Caco-2 (cell line): ENCODE measurements around the gene MACROD2. TPM values are rescaled to one million over a fixed set of nuclear protein-coding genes. Genes with fewer than 3 reads are reported as not detected.

Experiments used
- BruUV-seq: library from RNA; stranded (reverse); fragments of 400-500 nt; replicated peaks from 2 replicates; lab custom pipeline; 2021; lab: Mats Ljungman, UMichigan
- CTCF ChIA-PET: fragments of 300-600 bp; sonication (Branson Sonifier 250); formaldehyde crosslinking; loops from one replicate; lab custom pipeline; 2022; ENCODE audit warnings: antibody characterized with exemption; lab: Charles Lee
- POLR2A ChIA-PET: fragments of 300-600 bp; sonication (Branson Sonifier 250); formaldehyde crosslinking; loops from one replicate; lab custom pipeline; 2022; ENCODE audit warnings: antibody characterized with exemption; lab: Charles Lee
- DNase-seq, 2 experiments: peaks; one replicate each; pipeline versions ENCODE4 v3.0.0 to v3.0.0-alpha.2; 2020 to 2022
- H3K27me3 ChIP-seq: replicated peaks from 2 replicates; pipeline ENCODE4 v1.6.0; 2011; ENCODE audit warnings: low read length; ENCODE audit not compliant: control insufficient read depth, insufficient read depth
- H3K36me3 ChIP-seq: 2 replicates; pipeline ENCODE4 v1.5.1; 2011; ENCODE audit warnings: low read length; ENCODE audit not compliant: control insufficient read depth, insufficient read depth
- H3K4me1 ChIP-seq: fragments of 250-450 bp; sonication (Bioruptor Pico); 2 replicates; pipeline ENCODE4 v1.5.1; 2020; ENCODE audit warnings: mild to moderate bottlenecking
- H3K4me3 ChIP-seq: 2 replicates; pipeline ENCODE4 v1.5.1; 2011; ENCODE audit warnings: low read depth, mild to moderate bottlenecking, control low read depth, low read length
- H3K9me3 ChIP-seq: fragments of 250-450 bp; sonication (Bioruptor Pico); 2 replicates; pipeline ENCODE4 v1.5.1; 2020; ENCODE audit warnings: mild to moderate bottlenecking, moderate library complexity
- H3K27ac Mint-ChIP-seq: one replicate; pipeline ENCODE4 v1.8.0; 2022; ENCODE audit warnings: mixed read lengths; ENCODE audit not compliant: unreplicated experiment
- H3K27me3 Mint-ChIP-seq: one replicate; pipeline ENCODE4 v1.8.0; 2022; ENCODE audit warnings: mixed read lengths; ENCODE audit not compliant: insufficient read depth, unreplicated experiment
- H3K36me3 Mint-ChIP-seq: one replicate; pipeline ENCODE4 v1.8.0; 2022; ENCODE audit warnings: mild to moderate bottlenecking, mixed read lengths; ENCODE audit not compliant: insufficient read depth, unreplicated experiment
- H3K4me1 Mint-ChIP-seq: one replicate; pipeline ENCODE4 v1.8.0; 2022; ENCODE audit warnings: low read depth, mixed read lengths; ENCODE audit not compliant: unreplicated experiment
- H3K4me3 Mint-ChIP-seq: one replicate; pipeline ENCODE4 v1.8.0; 2022; ENCODE audit warnings: mild to moderate bottlenecking, moderate library complexity, mixed read lengths; ENCODE audit not compliant: unreplicated experiment
- H3K9me3 Mint-ChIP-seq: one replicate; pipeline ENCODE4 v1.8.0; 2022; ENCODE audit warnings: mixed read lengths; ENCODE audit not compliant: unreplicated experiment
- CTCF ChIP-seq, 2 experiments: fragments of 200-600 bp in 1 of 2; IDR thresholded peaks; 1 replicate in 1 of 2; 2 replicates in 1 of 2; pipeline versions ENCODE4 v1.5.1 to v1.8.0; 2011 to 2022; ENCODE audit warnings: antibody characterized with exemption in 1 of 2, control low read depth in 1 of 2, inconsistent platforms in 1 of 2, low read depth in 1 of 2, low read length in 1 of 2, mild to moderate bottlenecking in 1 of 2, moderate library complexity in 1 of 2; ENCODE audit not compliant: insufficient read depth in 1 of 2, severe bottlenecking in 1 of 2, unreplicated experiment in 1 of 2
- intact Hi-C: fragments of 100-400 bp; cut with micrococcal nuclease; formaldehyde crosslinking; loops from one replicate; pipeline ENCODE4 v1.10.0; 2022; ENCODE audit not compliant: unreplicated experiment
- total RNA-seq: library from RNA; stranded (reverse); gene quantifications from 2 replicates; pipeline ENCODE4 v1.2.3, GENCODE V29; 2022

The MACROD2 gene
- total RNA-seq, 1 experiment from 2014 or later, result 6.4 TPM

DNA sequence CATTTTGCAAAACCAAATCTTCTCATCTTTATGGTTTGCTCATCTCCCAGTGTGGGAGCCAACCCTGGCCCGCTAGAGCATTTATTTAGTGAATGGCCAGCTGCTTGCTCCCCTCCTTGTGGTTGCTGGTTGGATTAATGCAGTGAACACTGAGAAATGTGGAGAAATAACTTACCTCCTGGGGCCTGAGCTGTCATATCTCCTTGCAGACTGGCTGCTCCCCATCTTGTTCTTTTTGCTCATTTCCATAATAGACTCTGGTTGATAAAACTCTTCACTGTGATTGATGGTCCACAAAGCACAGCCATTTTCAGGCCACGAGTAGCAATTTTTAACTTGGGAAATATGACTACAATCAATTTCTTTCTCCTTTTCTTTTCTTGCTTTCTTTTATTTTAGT is 1420.6 kb downstream of the MACROD2 start:
- intact Hi-C loops, result no loop called here
- Mint-ChIP-seq H3K27me3 (no peaks in the 10 kb centered on the region), H3K9me3 (no peaks in the 10 kb centered on the region), H3K4me1 (no peaks in the 10 kb centered on the region), H3K36me3 (no peaks in the 10 kb centered on the region), H3K4me3 (no peak overlapping the region), H3K27ac (no peak overlapping the region)
- ChIA-PET CTCF (no interaction called here), POLR2A (no interaction called here)
- H3K4me1 ChIP-seq, result no peaks in the 10 kb centered on the region
- no peaks in the 10 kb centered on the region for H3K9me3 ChIP-seq
- H3K27me3 ChIP-seq, result no peaks in the 10 kb centered on the region
- no peaks in the 10 kb centered on the region for H3K36me3 ChIP-seq
- no peak for DNase-seq
- no peak for TF ChIP-seq CTCF (IDR thresholded peaks at IDR 0.05; ENCODE audit: insufficient read depth in 1 of 2, low read depth in 1 of 2, low read length in 1 of 2, severe bottlenecking in 1 of 2, unreplicated experiment in 1 of 2)
- BruUV-seq, result no TSS peak
- H3K4me3 ChIP-seq, result no peak overlapping the region

DNA sequence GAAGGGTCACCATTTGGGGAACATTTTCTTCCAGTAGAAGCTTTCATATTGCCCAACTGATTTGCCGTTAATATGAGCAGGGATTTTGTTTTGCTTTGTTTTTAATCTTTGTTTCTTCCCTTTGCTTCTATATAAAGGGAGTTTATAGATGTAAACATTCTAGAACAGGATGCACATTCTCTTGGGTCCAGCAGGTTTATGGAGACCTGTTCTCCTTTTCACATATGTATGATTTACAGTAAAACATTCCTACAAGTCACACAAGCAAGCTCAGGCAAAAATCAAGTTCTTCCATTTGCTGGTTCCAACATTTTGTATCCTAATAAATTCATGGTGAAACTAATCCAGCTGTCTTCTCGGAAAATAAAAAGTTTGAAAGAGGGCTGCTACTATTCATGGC is 1424.5 kb downstream of the MACROD2 start:
- no peak overlapping the region for H3K4me3 Mint-ChIP-seq
- intact Hi-C loops, result no loop called here
- ChIA-PET POLR2A (no interaction called here), CTCF (no interaction called here)
- H3K36me3 Mint-ChIP-seq, result no peaks in the 10 kb centered on the region
- H3K27ac Mint-ChIP-seq, result no peak overlapping the region
- TF ChIP-seq CTCF (IDR thresholded peaks at IDR 0.05; ENCODE audit: insufficient read depth in 1 of 2, low read depth in 1 of 2, low read length in 1 of 2, severe bottlenecking in 1 of 2, unreplicated experiment in 1 of 2), result no peak
- H3K27me3 Mint-ChIP-seq, result no peaks in the 10 kb centered on the region
- Histone ChIP-seq H3K4me3 (no peak overlapping the region), H3K4me1 (no peaks in the 10 kb centered on the region), H3K36me3 (no peaks in the 10 kb centered on the region), H3K9me3 (no peaks in the 10 kb centered on the region), H3K27me3 (no peaks in the 10 kb centered on the region)
- no peaks in the 10 kb centered on the region for H3K9me3 Mint-ChIP-seq
- no TSS peak for BruUV-seq
- no peak for DNase-seq
- H3K4me1 Mint-ChIP-seq, result no peaks in the 10 kb centered on the region

- Mint-ChIP-seq H3K36me3 (no peaks in the 10 kb centered on the region), H3K4me1 (peaks cover 7% of the 10 kb centered on the region), H3K9me3 (peaks cover under 1% of the 10 kb centered on the region), H3K27ac (no peak overlapping the region), H3K27me3 (no peaks in the 10 kb centered on the region), H3K4me3 (no peak overlapping the region)
- H3K4me3 ChIP-seq, result no peak overlapping the region
- no peak for DNase-seq
- no TSS peak for BruUV-seq
- TF ChIP-seq CTCF (IDR thresholded peaks at IDR 0.05; ENCODE audit: insufficient read depth in 1 of 2, low read depth in 1 of 2, low read length in 1 of 2, severe bottlenecking in 1 of 2, unreplicated experiment in 1 of 2), result no peak
- POLR2A ChIA-PET, result interaction anchor here (0.6 kb wide), 1 partner anchor 640 kb away, joined by 3 read pairs; no protein-coding TSS in a partner anchor
- H3K4me1 ChIP-seq, result no peaks in the 10 kb centered on the region
- H3K36me3 ChIP-seq, result no peaks in the 10 kb centered on the region
- no peaks in the 10 kb centered on the region for H3K9me3 ChIP-seq
- no peaks in the 10 kb centered on the region for H3K27me3 ChIP-seq
- CTCF ChIA-PET, result no interaction called here
- intact Hi-C loops, result no loop called here
Measured at GRCh38 chr20:15422966-15423365, 1427.7 kb downstream of the MACROD2 start.
